HuH-7.5 (cell line): ENCODE results near the gene SARDH.

Experiments
- DNase-seq: peaks from one replicate; pipeline ENCODE4 v3.0.0; 2011; ENCODE audit warnings: low spot score

Gene SARDH

DNA sequence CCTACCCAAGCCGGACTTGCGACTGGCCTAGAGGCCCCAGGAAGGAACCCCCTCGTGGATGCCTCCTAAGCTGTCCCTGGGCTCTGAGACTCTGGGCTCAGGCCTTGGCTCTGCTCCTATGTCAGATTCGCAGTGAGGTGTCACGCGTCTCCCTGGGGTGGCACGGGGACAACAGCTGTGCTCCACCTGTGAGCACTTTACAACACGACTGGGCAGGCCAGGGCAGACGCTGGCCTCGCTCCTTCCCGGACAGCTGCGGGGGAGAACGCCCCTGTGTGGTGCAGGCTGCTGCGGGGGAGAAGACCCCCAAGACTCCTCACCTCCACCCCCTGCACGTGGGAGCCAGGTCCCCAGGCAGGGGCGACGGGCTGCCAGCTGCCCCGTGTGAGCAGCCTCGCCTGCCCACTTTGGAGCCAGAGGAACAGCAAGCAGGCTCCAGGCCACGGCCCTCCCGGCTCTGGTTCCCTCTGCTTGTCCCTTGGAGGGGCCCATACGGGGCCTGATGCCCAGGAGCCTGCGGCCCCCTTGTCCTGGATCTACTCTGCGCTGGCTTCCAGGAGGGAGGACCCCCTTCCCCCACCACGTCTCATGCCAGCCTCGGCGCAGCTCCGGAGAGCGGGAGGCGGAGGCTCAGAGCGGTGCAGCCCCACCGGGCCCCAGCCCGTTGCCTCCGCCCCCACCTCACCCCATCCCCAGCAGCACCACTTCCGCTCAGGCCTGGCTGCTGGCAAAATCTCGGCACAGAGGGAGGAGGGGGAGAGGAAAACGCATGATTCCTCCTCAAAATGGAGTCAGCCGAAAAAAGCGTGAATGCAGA, 36.0 kb downstream of the SARDH start:
- no peak for DNase-seq

DNA sequence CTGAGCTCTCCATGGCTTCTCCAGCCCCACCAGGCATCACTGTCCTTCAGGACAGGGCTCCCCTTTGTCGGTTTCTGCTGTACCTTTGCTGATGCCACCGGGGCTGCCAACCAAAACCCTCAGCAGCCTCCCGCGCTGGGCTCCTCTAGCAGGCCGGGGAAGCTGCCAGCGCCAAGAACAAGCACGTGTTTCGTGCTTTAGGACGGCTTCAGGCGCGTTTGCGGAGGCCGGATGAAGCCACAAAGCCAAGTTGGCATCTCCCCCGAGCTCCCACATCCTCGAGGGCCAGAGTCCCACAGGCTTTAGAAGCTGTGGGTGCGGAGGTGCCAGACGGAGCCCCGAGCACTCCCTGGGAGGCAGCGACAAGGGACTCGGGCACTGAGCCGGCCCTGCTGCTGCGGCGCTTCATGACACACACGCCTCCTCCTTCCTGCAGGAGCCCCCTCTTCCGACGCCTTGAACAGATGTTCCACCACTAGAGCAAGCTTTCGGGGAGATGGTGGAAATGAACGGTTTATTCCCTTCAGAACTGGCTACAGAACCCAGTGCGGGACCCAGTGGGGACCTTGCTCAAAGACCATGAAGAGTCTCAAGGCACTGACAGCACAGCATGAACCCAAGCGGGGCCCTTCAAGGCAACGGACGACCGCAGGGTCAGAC, 36.7 kb downstream of the SARDH start:
- no peak for DNase-seq

DNA sequence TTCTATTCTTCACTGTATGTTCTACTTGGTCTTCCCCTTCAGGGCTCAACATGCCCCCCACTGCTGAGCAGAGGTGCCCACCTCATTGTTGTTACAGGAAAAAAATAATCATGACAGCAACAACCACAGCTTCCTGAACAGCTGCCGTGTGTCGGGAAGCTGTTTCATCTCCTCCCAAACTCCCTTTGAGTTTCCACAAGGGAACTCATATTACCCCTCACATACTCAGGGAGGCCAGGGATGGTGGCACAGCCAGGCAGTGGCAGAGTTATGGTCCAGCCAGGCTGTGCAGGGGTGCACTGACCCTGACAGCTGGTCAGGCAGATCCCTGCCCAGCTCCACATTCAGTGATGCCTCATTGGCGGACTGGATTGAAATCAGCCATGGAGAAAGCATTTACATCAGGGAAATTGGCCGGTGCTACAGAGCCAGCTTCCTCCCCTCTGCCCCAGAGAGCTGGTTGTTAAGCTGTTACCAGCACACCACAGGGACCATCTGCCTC, 37.3 kb downstream of the SARDH start:
- DNase-seq, result no peak

DNA sequence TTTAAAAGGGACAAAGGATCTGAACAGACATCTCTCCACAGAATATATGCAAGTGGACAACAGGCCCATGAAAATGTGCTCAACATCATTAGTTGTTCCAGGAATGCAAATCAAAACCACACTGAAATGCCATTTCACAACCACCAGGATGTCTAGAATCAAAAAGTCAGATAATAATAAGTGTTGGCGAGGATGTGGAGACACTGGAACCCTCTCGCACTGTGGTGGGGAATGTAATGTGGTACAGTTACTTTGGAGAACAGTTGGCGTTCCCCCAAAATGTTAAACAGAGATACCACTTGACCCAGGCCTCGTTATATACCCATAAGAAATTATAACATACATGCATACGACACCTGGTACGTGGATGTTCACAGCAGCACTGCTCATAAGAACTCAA, 38.6 kb downstream of the SARDH start:
- no peak for DNase-seq

DNA sequence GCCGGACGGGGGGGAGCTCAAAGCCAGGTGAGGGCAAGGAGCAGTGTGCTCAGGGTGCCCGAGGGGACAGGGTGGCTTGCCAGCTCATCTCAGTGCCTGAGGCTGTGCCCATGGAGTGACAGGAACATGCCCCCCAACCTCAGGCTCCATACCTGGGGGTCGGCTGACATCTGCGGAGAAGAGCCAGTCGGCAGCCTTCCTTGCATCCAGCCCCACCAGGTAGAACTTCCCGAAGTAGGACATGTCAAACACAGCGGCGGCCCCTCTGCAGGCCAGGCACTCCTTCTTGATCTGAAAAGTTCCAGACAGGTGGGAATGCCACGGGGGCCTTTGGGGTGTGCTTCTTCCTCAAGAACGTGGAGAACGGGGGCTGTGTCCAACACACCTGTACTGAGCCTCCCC, 42.1 kb downstream of the SARDH start:
- DNase-seq, result no peak

DNA sequence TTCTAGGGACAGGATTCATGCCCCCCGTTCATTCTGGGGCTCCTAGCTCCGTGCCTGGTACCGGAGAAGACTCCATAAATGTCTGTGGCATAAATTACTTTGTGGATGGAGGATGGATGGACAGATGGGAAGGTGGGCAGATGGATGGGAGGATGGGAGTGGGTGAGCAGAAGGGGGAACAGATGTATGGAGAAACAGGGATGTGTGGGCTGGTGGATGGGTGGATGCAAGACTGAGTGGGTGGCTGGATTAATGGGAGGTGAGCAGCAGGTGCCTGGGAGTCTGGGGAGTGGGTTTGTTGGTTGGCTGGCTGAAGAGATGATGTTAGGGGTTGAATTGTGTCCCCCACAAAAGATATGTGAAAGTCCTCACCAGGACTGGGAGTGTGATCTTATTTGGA, 43.5 kb downstream of the SARDH start:
- DNase-seq, result no peak

DNA sequence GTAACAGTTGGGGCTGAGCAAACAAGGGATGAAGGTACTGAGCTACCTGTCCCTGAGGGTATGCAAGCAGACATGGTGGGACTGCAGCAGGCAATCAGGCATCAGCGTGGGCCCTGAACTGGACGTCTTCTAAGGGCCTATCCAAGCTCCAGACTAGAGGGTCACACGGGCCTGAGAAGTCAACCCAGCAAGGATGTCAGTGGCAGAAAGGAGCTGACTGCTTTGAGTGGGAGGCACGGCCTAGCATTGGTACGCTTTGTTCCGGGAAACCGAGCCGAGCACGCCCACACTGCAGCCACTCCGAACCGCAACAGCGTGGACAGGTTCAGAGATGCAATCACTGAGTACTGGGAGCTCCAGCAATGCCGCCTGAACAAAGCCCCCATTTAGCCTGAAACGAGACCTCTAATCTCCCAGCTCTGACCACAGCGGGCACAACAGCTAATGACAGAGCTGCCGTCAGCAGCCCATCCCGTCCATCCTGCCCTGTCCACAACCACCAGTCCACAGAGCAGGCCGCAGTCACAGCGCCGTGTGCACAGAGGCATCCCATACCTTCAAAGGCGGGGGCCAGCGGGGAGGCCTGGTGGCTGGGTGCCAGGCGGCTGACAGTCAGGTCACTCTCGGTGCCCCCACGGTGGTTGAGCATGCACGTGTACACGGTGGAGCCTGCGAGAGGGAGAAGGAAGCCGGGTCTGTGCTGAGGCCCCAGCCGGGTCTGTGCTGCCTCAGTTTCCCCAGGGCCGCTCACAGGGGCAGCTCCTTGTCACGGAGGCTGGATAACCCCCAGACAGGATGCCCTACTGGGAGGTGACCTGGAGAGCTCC, 44.2 kb downstream of the SARDH start:
- no peak for DNase-seq

DNA sequence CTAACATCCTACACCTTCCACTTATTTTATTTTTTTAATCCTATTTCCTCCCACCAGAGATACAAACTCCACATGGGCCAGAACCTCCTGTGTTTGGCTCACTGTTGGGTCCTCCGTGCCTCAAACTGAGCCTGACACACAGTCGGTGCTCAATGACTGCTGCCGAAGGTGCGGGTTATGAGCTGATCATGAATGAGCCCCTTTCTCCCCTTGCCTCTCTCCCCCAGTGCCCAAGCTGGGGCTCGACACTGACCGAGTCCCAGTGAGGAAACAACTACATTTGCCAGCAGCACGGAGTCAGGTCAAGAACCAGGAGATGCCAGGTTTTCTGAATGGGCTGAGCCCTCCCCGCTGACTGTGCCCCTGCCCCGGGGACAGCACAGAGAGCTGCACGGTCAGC, 45.0 kb downstream of the SARDH start:
- DNase-seq, result no peak

DNA sequence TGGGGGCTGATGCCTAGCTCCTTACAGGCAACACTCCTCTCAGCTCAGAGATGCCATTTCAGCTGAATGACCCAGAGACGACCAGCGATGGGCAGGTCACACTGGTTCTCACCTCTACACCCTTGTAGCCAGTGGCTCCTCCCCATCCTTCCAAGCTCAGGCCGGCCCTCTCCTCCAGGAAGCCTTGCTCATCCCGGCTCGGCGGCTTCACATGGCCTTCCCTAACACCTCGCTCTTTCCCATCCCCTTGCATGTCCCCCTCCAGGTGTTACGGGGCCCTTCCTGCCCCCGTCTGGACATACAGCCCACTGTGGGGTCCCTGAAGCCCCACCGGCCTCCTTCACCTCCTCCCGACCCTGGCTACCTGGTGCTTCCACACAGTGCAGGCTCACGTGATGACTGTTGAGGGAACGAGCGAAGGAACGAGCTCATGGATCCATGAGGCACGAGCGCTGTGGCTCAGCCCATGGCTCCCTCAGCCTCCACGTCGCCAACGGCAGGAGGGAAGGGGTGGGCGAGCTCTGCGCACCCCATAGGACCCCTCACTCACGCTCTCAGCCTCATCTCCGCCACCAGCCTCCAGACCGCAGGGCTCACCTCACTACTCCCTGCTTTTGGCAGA, 45.7 kb downstream of the SARDH start:
- DNase-seq, result no peak

DNA sequence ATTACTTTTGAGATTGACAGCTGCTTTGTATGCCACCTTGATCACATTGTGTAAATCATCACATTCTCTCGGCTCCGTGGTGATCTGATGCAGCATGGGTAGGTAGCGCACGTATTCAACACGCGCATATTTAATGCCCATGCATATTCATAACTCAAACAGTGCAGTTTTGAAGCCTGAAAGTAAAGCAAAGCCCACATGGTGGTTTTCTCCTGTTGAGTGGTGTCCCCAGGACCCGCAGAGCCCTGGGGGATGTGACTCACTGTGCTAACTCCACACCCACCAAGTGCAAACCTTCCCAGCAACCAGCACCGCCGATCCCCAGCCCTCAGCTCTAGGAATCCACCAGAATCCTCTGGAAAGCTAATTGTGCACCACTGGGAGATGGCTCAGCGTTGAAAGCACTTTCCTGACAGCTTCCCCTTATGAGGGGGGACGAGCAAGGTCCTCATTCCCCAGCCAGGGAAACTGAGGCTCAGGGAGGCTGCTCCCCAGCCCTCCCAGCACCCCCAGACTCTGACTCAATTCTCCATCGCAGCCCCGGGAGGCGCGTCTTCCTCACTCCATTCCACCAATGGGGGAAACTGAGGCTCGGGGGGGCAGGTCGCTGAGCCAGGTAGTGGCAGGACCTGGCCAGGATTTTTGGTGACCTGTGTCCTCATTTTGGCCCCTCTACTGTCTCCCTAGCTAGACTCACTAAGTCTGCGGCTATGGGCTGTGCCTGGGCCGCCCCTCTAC, 46.4 kb downstream of the SARDH start:
- DNase-seq, result no peak

DNA sequence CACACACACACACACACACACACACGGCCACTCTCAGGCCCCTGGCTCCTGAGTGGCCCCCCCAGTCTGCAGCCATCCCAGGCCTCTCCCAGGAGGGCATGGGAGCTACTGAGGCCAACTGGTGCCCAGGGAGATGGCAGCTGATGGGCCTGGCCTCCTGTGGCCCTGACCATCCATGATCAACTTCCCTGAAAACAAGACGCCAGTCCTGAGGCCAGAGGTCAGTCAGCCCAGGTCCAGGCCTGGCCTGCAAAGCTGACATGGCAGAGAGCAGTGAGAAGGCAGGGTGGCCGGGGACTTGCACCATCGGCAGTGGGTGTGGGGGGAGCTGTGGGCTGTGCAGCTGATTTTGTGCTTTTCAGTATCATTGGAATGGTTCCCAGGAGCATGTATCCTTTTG, 47.0 kb downstream of the SARDH start:
- DNase-seq, result no peak

DNA sequence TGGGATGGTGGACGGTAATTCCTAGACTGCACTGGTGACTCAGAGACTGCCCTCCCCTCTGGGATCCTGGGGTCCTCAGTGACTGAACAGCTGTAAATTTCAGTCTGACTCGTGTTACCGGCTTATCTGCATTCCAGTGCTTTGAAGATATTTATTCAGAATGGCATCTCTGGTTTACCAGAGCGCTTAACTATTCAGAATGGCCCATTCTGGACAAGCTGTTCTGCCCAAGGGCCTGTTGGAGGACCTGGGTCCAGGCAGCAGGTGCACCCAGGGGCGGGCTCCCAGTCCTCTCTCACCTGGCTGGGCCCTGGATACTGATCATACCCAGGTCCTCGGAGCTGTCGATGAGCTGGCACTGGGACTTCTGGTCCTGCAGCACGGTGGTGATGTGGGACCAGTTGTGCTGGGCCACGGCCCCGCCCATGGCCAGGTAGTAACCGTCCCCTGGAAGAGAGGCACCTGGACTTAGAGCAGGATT, 48.0 kb downstream of the SARDH start:
- no peak for DNase-seq

DNA sequence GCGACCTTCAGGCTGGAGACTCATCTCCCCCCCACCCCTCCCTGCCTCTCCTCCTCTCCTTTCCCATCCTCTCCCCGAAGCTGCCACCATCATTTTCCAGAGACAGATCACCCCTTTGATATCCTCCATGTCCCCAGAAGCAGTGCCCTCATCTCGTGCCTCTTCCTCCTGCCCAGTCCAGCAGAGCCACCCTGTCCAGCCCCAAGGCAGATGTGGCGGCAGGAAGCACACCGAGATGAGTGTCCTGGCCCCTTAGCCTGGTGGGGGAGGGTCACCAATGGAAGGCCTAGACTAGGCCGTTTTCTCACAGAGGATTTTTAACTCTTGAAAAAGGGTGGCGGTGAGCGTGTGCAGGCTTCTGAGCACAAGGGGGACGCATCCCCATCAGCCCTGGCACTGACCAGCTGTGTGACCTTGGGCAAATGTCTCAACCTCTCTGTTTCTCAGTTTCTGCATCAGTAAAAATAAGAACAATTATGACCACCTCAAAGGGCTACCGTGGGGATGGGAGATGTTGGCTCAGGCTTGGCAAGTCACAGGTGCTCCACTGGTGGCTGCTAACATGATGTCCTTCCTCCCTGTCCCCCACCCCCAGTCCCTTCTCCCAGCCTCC, 48.9 kb downstream of the SARDH start:
- no peak for DNase-seq

DNA sequence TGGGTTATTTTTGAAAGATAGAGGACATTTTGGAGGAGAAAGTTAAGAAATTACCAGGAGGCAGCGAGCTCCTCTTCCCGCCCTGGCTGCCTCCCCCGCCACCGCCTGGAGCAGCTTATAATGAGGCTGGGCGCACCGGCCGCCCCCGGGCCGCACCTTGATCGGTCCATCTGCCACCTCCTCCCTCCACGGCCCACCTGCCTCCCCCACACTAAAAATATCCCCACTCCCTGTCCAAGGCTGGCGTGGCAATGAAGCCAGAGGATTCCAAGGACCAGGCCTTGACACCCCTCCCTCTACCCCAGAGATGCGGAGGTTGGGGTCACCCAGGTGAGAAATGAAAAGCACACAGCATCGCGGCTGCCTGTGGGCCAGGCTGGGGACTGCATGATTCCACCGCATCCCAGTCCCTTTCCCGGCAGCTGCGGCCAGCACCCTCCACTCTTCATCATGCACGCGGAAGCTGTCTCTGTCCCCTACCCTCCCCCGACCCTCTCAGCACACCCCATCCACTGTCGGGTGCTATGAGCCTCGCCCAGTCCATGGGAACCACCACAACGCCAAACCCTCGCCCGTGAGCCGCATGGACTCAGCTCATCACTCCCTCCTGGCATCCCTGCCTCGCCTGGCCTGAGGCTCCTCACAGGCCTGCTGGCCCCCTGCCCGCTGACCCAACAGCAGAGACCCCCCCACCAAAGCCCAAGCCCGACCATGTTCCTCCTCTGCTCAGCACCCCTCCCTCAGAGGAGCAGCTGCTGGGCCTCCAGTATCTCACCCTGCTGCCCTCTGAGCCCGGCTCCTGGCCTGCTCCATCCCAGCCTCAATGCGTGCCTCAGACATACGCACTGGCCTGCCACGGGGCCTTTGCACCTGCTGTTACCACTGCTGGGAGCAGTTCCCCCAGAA, 50.0 kb downstream of the SARDH start:
- DNase-seq, result no peak

DNA sequence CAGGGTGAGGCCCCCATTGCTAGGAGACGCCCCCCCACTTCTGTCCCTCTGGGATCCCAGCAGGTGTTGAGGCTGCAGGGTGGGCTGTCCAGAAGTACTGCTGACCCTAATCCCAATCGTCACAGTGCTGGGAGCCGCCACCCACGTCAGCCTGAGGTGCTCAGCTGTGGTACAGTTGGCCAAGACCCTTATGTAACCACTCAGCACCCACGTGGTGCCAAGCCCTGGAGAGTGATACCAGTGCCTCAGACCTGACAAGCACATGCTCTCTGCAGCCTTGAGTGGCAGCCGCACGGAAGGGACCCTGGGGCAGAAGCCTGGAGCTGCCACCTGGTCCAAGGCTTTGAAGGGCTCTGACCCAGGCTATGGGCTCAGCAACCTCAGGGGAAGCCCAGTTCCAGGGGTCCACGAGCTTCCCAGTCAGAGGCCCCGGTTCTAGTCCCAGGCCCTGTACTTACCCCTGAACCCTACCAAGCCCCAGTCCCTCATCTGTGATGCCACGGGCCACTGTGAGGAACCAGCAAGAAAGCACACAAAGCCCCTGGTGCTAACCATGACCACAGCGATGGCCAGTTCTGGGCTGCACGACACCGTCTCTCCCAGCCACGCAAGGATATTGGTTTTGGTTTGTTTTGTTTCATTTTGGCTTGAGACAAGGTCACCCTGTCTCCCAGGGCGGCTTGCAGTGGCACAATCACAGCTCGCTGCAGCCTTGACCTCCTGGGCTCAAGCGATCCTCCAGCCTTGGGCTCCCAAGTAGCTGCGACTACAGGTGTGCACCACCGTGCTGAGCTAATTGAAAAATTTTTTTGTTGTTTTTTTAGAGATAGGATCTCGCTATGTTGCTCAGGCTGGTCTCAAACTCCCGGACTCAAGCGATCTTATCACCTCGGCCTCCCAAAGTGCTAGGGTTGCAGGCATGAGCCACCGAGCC, 51.2 kb downstream of the SARDH start:
- no peak for DNase-seq

DNA sequence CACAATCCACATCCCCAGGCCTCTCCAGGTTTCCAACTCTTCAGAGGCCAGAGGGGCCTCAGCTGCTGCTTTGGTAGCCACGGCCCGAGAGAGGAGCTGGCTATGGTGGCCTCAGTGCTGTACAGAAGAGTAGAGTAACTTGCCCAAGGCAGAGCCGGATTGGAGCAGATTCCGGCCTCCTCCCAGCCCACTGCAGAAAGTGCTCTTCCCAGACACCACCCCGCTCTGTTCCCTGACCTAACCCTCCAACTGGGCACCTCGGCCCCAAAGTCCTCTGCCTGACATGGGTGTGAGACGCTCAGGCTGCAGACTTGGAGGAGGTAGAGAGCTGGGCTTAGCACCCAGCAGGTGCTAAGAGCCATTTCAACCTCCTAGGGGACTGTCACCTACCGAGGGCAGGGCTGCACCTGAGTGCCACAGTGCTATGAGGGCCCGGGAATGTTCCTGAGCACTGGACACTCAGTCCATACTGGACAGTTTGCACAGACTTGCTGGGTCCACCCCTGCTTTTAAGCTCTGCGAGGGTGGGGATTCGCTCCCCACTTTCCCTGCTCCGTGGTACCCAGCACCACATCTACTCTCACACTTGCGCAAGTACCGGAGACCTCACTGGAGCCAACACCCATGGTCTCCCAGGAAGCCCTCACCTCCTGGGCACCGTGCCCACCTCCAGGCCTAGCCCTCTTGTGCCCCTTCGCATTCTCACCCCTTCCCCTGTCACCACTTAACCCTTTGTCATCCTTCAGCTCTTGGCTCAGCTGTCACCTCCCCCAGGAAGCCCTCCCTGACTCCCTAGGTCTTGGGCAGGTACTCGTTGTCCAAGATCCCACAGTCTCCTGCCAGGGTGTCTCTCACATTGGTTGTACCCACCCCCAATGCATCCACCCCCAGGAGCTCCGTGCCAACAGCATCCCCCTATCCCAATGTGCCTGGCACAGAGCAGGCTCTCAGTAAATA, 52.2 kb downstream of the SARDH start:
- no peak for DNase-seq

DNA sequence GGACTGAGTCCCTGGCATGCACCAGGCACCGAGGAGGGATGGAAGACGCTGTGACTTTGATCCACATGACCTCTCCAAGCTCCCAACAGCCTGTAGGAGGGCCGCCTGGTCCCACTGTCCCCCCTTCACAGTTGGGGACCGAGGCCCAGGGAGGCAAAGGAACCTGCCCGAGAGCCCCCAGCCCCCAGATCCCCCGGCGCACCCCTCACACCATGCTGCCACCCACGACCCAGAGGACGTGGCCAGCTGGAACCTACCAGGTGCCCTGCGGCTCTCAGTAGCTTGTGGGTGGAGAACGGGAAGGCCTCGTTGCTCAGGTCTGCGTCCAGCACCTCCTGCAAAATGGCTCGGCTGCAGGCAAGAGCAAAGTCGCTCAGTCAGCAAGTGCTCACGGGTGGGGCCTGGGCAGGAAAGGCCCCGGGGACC, 53.2 kb downstream of the SARDH start:
- no peak for DNase-seq
